ENCODE data around the gene MBTPS1. TPM values are rescaled to one million over a fixed set of nuclear protein-coding genes. Genes with fewer than 3 reads are reported as not detected.

MBTPS1 gene
- total and polyA plus RNA-seq, 3 experiments from 2014 or later, result 38.3 to 64.7 (median 45.0) TPM

DNA sequence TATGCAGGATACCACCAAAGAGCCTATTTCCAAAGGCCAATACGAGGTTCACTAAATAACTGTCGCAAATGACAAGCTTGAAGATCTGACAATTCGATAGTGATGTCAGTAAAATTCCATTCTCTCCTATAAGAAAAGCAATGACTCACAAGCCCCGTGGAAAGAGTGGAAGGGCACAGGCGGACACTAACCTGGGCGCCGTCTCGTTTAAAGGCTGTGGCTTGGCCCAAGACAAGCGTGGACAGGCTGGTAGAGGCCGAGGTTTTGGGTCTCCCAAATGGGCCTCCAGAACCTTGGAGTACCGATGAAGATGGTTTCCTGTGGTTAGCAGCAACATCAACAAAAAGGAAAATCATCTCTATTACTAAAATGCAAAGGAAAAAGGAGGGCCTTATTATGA lies 57.6 kb downstream of the MBTPS1 start:
- CTCF ChIA-PET, result interaction anchor here (0.6 to 1.4 kb wide), 2 partner anchors 10 to 41 kb away, joined by 3 to 4 read pairs; no protein-coding TSS in a partner anchor

DNA sequence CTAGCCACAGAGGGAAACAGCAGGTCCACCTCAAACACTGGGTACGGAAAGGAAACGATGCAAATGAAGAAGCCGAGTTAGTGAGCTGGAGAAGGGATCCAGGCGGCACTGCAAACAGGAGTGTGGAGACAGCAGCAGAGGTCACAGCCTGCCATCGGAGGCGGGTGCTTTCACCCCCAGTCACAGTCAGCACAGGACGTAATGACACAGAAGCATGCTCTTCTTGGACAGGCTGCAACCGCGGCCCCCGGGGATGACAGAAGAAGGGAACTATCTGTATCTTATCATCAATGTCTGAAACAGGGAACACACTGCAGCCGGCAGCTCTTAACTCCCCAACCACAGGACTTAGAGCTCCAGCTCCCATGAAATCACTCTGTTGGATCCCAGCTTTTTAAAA lies 58.1 kb downstream of the MBTPS1 start:
- peak overlapping the region in 1 of 8 donors; percentile 47 for H3K27ac Mint-ChIP-seq

More for the DNA sequence above, 57.6 kb downstream of the MBTPS1 start:
- Mint-ChIP-seq H3K4me3 (no peak overlapping the region), H3K36me3 (peaks cover 5 to 98% (median 38%) of the 10 kb centered on the region in 3 donors), H3K27ac (peak overlapping the region in 1 of 8 donors; percentile 47), H3K9me3 (no peaks in the 10 kb centered on the region), H3K27me3 (no peaks in the 10 kb centered on the region), H3K4me1 (peaks cover 0 to 2% (median 0%) of the 10 kb centered on the region in 3 donors)
- Histone ChIP-seq H3K4me3 (ENCODE audit: low read length) (no peak overlapping the region), H3K27me3 (ENCODE audit: insufficient read depth, low read length, poor library complexity, severe bottlenecking) (no peaks in the 10 kb centered on the region), H3K9me3 (ENCODE audit: low read length) (no peaks in the 10 kb centered on the region), H3K4me1 (ENCODE audit: insufficient read depth, low read length) (no peaks in the 10 kb centered on the region), H3K27ac (ENCODE audit: low read depth, low read length) (no peak overlapping the region), H3K36me3 (ENCODE audit: insufficient read depth, low read length) (peaks cover 69% of the 10 kb centered on the region)
- no peak for DNase-seq
- POLR2A ChIA-PET, result no interaction called here

DNA sequence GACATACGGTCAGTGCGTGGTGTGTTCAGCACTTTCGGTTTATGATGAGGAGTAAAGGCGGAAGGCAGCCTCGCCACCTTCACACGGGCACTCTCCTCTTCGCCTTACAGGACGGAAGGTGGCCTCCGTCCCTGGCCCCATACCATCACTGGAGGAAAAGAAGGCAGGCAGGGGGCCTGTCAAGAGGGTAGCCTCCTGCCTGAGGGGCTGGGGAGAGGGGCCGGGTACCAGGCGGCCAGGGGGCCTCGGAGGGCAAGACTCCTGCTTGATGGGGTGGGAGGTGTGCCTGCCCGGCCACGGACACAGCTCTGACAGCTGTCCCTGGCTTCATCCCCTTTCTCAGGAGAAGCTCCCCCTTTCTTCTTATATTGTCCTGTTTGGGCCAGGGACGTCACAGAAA lies 58.5 kb downstream of the MBTPS1 start:
- H3K9me3 ChIP-seq (ENCODE audit: low read length), result no peaks in the 10 kb centered on the region
- DNase-seq, result peak in 1 of 5 donors; percentile 33
- peaks cover 5 to 98% (median 42%) of the 10 kb centered on the region in 3 donors for H3K36me3 Mint-ChIP-seq
- POLR2A ChIA-PET, result no interaction called here
- H3K4me1 Mint-ChIP-seq, result no peaks in the 10 kb centered on the region
- H3K9me3 Mint-ChIP-seq, result no peaks in the 10 kb centered on the region
- no peaks in the 10 kb centered on the region for H3K4me1 ChIP-seq (ENCODE audit: insufficient read depth, low read length)
- peaks cover 78% of the 10 kb centered on the region for H3K36me3 ChIP-seq (ENCODE audit: insufficient read depth, low read length)
- H3K4me3 Mint-ChIP-seq, result no peak overlapping the region
- CTCF ChIA-PET, result no interaction called here
- no peaks in the 10 kb centered on the region for H3K27me3 Mint-ChIP-seq
- no peak overlapping the region for H3K27ac ChIP-seq (ENCODE audit: low read depth, low read length)
- peak overlapping the region in 1 of 8 donors; percentile 47 for H3K27ac Mint-ChIP-seq
- H3K4me3 ChIP-seq (ENCODE audit: low read length), result no peak overlapping the region
- H3K27me3 ChIP-seq (ENCODE audit: insufficient read depth, low read length, poor library complexity, severe bottlenecking), result no peaks in the 10 kb centered on the region

More for the DNA sequence above, 58.1 kb downstream of the MBTPS1 start:
- Histone ChIP-seq H3K9me3 (ENCODE audit: low read length) (no peaks in the 10 kb centered on the region), H3K27me3 (ENCODE audit: insufficient read depth, low read length, poor library complexity, severe bottlenecking) (no peaks in the 10 kb centered on the region), H3K27ac (ENCODE audit: low read depth, low read length) (no peak overlapping the region), H3K4me1 (ENCODE audit: insufficient read depth, low read length) (no peaks in the 10 kb centered on the region), H3K4me3 (ENCODE audit: low read length) (no peak overlapping the region), H3K36me3 (ENCODE audit: insufficient read depth, low read length) (peaks cover 73% of the 10 kb centered on the region)
- peaks cover 5 to 98% (median 42%) of the 10 kb centered on the region in 3 donors for H3K36me3 Mint-ChIP-seq
- DNase-seq, result peak in 1 of 5 donors; percentile 32
- H3K4me1 Mint-ChIP-seq, result peaks cover 0 to 2% (median 0%) of the 10 kb centered on the region in 3 donors
- H3K27me3 Mint-ChIP-seq, result no peaks in the 10 kb centered on the region
- no peak overlapping the region for H3K4me3 Mint-ChIP-seq
- H3K9me3 Mint-ChIP-seq, result no peaks in the 10 kb centered on the region
- ChIA-PET CTCF (interaction anchor here (1.4 kb wide), 1 partner anchor 11 kb away, joined by 4 read pairs; no protein-coding TSS in a partner anchor), POLR2A (no interaction called here)

DNA sequence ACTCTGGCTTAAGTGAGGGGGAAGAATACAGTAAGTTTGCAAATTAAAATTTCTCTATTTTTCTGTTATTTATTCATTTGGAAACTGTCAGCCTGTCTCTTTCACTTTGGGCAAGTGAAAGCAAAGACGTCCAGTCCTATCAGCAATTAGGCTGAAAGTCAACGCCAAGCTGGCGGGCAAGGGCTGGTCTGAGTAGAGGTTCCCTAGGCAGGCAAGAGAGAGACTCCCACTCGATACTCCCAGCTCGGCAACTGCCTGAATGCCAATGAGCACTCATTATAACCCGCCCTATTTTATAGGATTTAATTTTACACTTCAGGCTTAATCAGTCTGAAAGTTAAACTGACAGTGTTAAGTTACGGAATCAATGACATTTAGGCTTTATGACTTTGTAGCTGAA lies 59.8 kb downstream of the MBTPS1 start:
- Mint-ChIP-seq H3K27me3 (no peaks in the 10 kb centered on the region), H3K4me3 (no peak overlapping the region), H3K27ac (no peak overlapping the region), H3K36me3 (peaks cover 11 to 99% (median 45%) of the 10 kb centered on the region in 3 donors), H3K9me3 (no peaks in the 10 kb centered on the region), H3K4me1 (peaks cover 0 to 1% (median 0%) of the 10 kb centered on the region in 3 donors)
- Histone ChIP-seq H3K36me3 (ENCODE audit: insufficient read depth, low read length) (peaks cover 76% of the 10 kb centered on the region), H3K4me1 (ENCODE audit: insufficient read depth, low read length) (no peaks in the 10 kb centered on the region), H3K9me3 (ENCODE audit: low read length) (no peaks in the 10 kb centered on the region), H3K4me3 (ENCODE audit: low read length) (no peak overlapping the region), H3K27ac (ENCODE audit: low read depth, low read length) (no peak overlapping the region), H3K27me3 (ENCODE audit: insufficient read depth, low read length, poor library complexity, severe bottlenecking) (no peaks in the 10 kb centered on the region)
- DNase-seq, result no peak
- CTCF ChIA-PET, result interaction anchor here (1.3 kb wide), 2 partner anchors 31 to 130 kb away, joined by 3 read pairs; partner anchors contain the start of gene TAF1C
- POLR2A ChIA-PET, result no interaction called here

DNA sequence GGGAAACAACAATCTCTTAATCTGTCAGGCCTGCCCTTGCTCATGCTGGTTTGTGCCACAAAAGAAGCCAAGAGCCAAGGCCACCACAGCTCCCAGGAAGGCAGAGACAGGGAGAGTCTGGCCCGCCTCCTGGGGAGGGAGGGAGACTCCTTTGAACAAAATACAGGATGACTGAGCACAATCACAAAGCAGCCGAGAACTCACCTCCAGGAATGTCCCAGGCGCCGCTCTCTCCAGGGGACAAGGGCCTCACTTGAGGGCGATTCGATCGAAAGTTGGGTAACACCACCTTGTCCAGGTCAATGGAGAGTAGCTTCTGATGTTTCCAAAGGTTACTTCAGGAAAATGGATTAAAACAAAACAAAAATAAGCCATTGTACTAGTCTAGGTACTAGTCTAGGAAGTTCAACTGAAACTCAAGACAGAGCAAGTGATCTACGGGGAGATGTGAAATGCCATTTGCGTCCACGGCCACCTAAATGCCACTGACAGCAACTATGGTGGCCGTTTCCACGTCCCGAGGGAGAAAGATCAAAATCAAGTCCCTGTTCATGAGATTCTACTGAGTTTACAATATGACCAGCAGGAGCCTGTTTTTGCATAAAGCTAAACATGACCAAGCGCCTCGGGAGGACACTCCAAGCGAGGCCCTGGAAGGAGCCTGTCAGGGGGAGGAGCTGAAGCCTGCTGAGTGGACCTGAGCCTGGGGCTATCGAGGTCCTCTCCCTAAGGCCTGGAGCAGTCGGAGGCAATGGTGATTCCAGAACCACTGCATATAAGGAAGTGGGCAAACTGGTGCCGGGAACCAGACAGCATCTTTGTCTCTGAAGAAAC lies 60.7 kb downstream of the MBTPS1 start:
- H3K27me3 ChIP-seq (ENCODE audit: insufficient read depth, low read length, poor library complexity, severe bottlenecking), result no peaks in the 10 kb centered on the region
- H3K4me3 ChIP-seq (ENCODE audit: low read length), result no peak overlapping the region
- H3K27ac Mint-ChIP-seq, result peak overlapping the region in 1 of 8 donors; percentile 14
- peaks cover 11 to 90% (median 43%) of the 10 kb centered on the region in 3 donors for H3K36me3 Mint-ChIP-seq
- H3K27me3 Mint-ChIP-seq, result no peaks in the 10 kb centered on the region
- H3K4me3 Mint-ChIP-seq, result no peak overlapping the region
- H3K27ac ChIP-seq (ENCODE audit: low read depth, low read length), result peak overlapping the region; percentile 27
- ChIA-PET POLR2A (no interaction called here), CTCF (interaction anchor here (1.3 kb wide), 1 partner anchor 32 kb away, joined by 3 read pairs; no protein-coding TSS in a partner anchor)
- DNase-seq, result peak in 1 of 5 donors; percentile 27
- no peaks in the 10 kb centered on the region for H3K4me1 ChIP-seq (ENCODE audit: insufficient read depth, low read length)
- H3K4me1 Mint-ChIP-seq, result peaks cover 0 to 1% (median 0%) of the 10 kb centered on the region in 3 donors
- H3K36me3 ChIP-seq (ENCODE audit: insufficient read depth, low read length), result peaks cover 70% of the 10 kb centered on the region
- no peaks in the 10 kb centered on the region for H3K9me3 Mint-ChIP-seq
- H3K9me3 ChIP-seq (ENCODE audit: low read length), result no peaks in the 10 kb centered on the region

DNA sequence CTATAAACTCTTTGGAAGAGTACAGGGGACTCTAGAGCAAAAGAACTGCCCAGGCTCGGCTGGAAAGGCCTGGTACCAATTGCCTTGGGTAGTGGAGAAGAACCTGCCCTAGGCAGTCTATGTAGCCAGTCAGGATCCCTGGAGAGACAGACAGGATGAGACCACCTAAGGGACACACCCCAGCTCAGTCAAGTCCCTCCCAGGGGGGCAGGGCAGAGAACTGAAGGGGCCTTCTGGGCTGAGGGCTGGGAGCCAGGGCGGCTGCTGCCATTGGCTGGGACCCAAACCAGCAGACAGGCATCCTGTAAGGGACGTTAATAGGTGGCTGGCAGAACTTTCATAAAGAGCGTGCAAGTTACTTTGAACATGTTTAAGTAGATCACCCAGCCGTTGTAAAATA lies 61.4 kb downstream of the MBTPS1 start:
- Histone ChIP-seq H3K27me3 (ENCODE audit: insufficient read depth, low read length, poor library complexity, severe bottlenecking) (no peaks in the 10 kb centered on the region), H3K36me3 (ENCODE audit: insufficient read depth, low read length) (peaks cover 70% of the 10 kb centered on the region), H3K9me3 (ENCODE audit: low read length) (no peaks in the 10 kb centered on the region), H3K27ac (ENCODE audit: low read depth, low read length) (no peak overlapping the region), H3K4me1 (ENCODE audit: insufficient read depth, low read length) (no peaks in the 10 kb centered on the region), H3K4me3 (ENCODE audit: low read length) (no peak overlapping the region)
- DNase-seq, result peak in 1 of 5 donors; percentile 23
- Mint-ChIP-seq H3K4me1 (peaks cover 0 to 1% (median 0%) of the 10 kb centered on the region in 3 donors), H3K9me3 (no peaks in the 10 kb centered on the region), H3K27me3 (no peaks in the 10 kb centered on the region), H3K27ac (peak overlapping the region in 1 of 8 donors; percentile 36), H3K4me3 (no peak overlapping the region), H3K36me3 (peaks cover 11 to 87% (median 47%) of the 10 kb centered on the region in 3 donors)
- ChIA-PET POLR2A (no interaction called here), CTCF (no interaction called here)

DNA sequence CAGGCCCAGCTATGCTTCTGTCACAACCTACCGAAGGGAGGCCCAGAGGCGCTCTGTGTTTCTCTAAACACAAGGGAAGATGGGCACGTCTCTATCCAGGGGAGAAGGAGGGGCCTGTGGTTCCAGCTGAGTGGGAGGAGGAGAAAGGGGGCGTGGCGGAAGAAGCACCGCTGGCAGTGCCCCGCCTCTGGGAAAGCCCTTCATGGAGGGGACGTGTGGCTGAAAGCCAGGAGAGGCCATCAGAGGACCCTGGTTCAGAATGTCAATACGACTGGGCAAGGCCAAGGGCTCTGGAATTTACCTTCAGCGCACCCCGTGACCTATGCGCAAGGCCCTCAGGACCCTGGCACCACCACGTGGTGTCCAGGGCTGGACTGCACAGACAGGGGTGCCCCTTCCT lies 61.8 kb downstream of the MBTPS1 start:
- H3K27ac Mint-ChIP-seq, result no peak overlapping the region
- CTCF ChIA-PET, result no interaction called here

DNA sequence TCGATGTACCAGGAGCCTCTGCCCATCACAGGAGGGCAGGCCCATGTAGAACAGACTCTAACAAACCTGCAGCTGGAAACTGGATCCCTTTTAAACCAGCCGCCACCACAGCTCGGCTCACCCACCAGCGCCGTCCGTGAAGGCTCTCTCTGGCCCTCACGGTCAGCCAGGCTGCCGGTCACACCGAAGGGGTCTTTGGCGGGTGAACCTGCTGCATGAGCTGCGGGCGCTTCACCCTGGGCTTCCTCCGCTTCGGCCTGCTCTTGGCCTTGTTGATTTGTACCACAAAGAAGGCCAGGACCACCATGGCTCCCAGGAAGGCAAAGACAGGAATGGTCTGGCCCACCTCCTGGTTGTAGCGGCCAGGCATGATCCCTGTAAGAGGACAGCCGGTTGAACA lies 62.5 kb downstream of the MBTPS1 start:
- CTCF ChIA-PET, result no interaction called here
- Mint-ChIP-seq H3K4me1 (peaks cover 0 to 1% (median 0%) of the 10 kb centered on the region in 3 donors), H3K4me3 (no peak overlapping the region), H3K27me3 (no peaks in the 10 kb centered on the region), H3K9me3 (no peaks in the 10 kb centered on the region), H3K27ac (peak overlapping the region in 1 of 8 donors; percentile 17), H3K36me3 (peaks cover 11 to 87% (median 45%) of the 10 kb centered on the region in 3 donors)
- H3K27me3 ChIP-seq (ENCODE audit: insufficient read depth, low read length, poor library complexity, severe bottlenecking), result no peaks in the 10 kb centered on the region
- peak in 1 of 5 donors; percentile 42 for DNase-seq
- peaks cover 70% of the 10 kb centered on the region for H3K36me3 ChIP-seq (ENCODE audit: insufficient read depth, low read length)
- no peak overlapping the region for H3K27ac ChIP-seq (ENCODE audit: low read depth, low read length)
- no peak overlapping the region for H3K4me3 ChIP-seq (ENCODE audit: low read length)
- H3K9me3 ChIP-seq (ENCODE audit: low read length), result no peaks in the 10 kb centered on the region
- H3K4me1 ChIP-seq (ENCODE audit: insufficient read depth, low read length), result no peaks in the 10 kb centered on the region
- POLR2A ChIA-PET, result no interaction called here

More for the DNA sequence above, 61.8 kb downstream of the MBTPS1 start:
- H3K4me3 ChIP-seq (ENCODE audit: low read length), result no peak overlapping the region
- no peak overlapping the region for H3K4me3 Mint-ChIP-seq
- H3K36me3 ChIP-seq (ENCODE audit: insufficient read depth, low read length), result peaks cover 73% of the 10 kb centered on the region
- no peak overlapping the region for H3K27ac ChIP-seq (ENCODE audit: low read depth, low read length)
- H3K4me1 Mint-ChIP-seq, result peaks cover 0 to 1% (median 0%) of the 10 kb centered on the region in 3 donors
- no peaks in the 10 kb centered on the region for H3K27me3 Mint-ChIP-seq
- DNase-seq, result peak in 1 of 5 donors; percentile 26
- H3K27me3 ChIP-seq (ENCODE audit: insufficient read depth, low read length, poor library complexity, severe bottlenecking), result no peaks in the 10 kb centered on the region
- POLR2A ChIA-PET, result no interaction called here
- peaks cover 11 to 87% (median 49%) of the 10 kb centered on the region in 3 donors for H3K36me3 Mint-ChIP-seq
- H3K9me3 ChIP-seq (ENCODE audit: low read length), result no peaks in the 10 kb centered on the region
- no peaks in the 10 kb centered on the region for H3K9me3 Mint-ChIP-seq
- no peaks in the 10 kb centered on the region for H3K4me1 ChIP-seq (ENCODE audit: insufficient read depth, low read length)

Data from CD8-positive, alpha-beta memory T cell (primary cell).